B cell (primary cell): Measurements from ENCODE around the gene KLF7.

Experiments used
- CTCF ChIP-seq: fragments of 200-600 bp; IDR thresholded peaks from one replicate; pipeline ENCODE4 v1.8.0; 2022; ENCODE audit warnings: antibody characterized with exemption, mild to moderate bottlenecking
- EZH2 ChIP-seq: IDR thresholded peaks from 2 replicates; pipeline ENCODE4 v1.6.1; 2012; ENCODE audit warnings: borderline replicate concordance, low read depth, mild to moderate bottlenecking, moderate library complexity, low read length; ENCODE audit not compliant: insufficient read depth, poor library complexity, severe bottlenecking

GRCh38 chr2:207194028-207194427 lies 28.3 kb upstream of the KLF7 start:
- TF ChIP-seq CTCF, result no peak
- TF ChIP-seq EZH2, result no peak
